ENCODE measurements around the gene SHC1.
"Not testable (repeated sequence)": the region's sequence is repeated elsewhere in the genome, so short reads cannot be mapped to it uniquely, and the experiment has no call there.

The SHC1 gene

DNA sequence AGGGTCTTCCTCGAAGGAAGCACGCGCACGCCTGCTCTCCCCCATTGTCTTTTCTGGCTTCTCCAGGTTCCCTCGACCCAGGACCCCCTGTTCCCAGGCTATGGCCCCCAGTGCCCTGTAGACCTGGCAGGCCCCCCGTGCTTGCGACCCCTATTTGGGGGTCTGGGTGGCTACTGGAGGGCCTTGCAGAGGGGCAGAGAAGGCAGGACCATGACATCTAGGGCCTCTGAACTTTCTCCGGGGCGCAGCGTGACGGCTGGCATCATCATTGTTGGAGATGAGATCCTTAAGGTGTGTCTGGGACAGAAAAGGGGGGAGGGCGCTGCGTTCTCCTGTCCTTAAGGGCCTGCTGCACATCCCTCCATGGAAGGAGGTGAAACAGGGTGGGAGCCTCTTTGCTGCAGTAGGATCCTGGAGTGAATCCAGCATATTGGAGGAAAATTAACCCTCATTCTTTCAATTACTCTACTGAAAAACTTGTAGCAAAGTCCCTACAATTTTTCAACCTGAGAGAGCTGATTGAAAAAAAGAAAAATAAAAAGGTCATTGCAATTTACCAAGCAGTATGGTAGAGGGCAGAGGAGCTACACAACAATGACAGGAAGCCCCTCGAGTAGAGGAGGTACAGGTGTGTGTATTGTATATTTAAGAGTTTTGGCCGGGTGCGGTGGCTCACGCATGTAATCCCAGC is 13.4 kb upstream of the SHC1 start:
- TF ChIP-seq, protein P1, sequence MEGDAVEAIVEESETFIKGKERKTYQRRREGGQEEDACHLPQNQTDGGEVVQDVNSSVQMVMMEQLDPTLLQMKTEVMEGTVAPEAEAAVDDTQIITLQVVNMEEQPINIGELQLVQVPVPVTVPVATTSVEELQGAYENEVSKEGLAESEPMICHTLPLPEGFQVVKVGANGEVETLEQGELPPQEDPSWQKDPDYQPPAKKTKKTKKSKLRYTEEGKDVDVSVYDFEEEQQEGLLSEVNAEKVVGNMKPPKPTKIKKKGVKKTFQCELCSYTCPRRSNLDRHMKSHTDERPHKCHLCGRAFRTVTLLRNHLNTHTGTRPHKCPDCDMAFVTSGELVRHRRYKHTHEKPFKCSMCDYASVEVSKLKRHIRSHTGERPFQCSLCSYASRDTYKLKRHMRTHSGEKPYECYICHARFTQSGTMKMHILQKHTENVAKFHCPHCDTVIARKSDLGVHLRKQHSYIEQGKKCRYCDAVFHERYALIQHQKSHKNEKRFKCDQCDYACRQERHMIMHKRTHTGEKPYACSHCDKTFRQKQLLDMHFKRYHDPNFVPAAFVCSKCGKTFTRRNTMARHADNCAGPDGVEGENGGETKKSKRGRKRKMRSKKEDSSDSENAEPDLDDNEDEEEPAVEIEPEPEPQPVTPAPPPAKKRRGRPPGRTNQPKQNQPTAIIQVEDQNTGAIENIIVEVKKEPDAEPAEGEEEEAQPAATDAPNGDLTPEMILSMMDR (conservative IDR thresholded peaks at IDR 0.05; ENCODE audit: low read depth, low read length) = no peak
- DNase-seq (ENCODE audit: low read depth) = no peak
- peak overlapping the region; percentile 82 for H3K4me3 ChIP-seq (ENCODE audit: low read length)

DNA sequence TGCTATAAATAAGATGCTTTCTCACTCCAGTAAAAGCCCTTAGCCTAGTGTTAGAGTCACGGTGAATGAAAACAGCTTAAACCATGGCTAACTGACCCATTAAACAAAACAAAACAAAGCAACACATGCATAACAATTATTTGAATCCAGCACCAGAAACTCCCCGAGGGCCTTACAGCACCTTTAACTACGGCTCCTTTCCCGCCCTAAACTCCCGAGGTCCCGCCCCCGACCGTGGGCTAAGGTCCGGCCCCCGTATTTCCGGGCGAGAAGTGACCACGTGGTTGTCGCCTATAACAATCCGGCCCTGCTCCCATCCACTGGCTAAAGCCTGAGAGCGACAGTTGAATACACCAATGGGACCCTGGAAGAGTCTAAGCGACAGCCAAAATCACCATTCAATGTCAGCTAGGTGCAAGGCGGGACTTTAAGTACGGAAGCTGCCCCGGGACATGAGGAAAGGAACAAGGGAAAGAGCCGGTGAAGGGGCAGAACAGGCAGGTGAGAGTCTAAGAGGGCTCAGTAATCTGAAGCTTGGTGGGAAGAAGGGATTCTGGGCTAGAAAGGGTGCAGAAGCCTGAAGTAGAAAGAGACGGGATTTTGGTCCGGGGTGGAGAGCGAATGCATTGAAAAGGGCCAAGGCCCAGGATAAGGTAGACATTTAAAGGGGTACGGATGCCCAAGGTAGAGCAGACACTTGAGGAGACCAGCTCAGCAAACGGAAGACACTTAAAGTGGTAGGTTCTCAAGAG is 12.5 kb upstream of the SHC1 start, which contains the start of gene FLAD1:
FLAD1 (plus strand) TSS at position 448 of the 752 bp plus-strand sequence. CDS start 351 bp downstream, outside the sequence.
- DNase-seq (ENCODE audit: low read depth) = peak; percentile 100

DNA sequence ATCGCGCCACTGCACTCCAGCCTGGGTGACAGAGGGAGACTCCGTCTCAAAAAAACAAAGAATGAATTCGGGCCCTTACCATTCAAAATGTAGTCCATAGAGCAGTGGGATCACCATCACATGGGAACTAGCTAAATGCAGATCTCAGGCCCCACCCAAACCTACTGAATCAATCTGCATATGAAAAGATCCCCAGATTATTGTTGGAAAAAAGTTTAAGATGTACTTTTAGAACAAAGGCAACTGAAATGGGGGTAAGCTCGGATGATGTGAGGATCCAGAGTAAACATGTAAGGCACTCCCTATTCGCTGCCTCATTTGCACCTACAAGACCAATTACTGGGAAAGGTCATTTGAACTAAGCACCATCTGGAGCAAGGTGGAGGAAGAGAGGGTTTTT is 11.8 kb upstream of the SHC1 start:
- DNase-seq (ENCODE audit: low read depth) = no peak
- peak overlapping the region; percentile 82 for H3K4me3 ChIP-seq (ENCODE audit: low read length)
- TF ChIP-seq, protein P1 (conservative IDR thresholded peaks at IDR 0.05; ENCODE audit: low read depth, low read length) = no peak

More for the DNA sequence above, 12.5 kb upstream of the SHC1 start, which contains the start of gene FLAD1:
- TF ChIP-seq, protein P1 (conservative IDR thresholded peaks at IDR 0.05; ENCODE audit: low read depth, low read length) = no peak
- peak within 1 kb of the TSS; percentile 82 for H3K4me3 ChIP-seq (ENCODE audit: low read length)

DNA sequence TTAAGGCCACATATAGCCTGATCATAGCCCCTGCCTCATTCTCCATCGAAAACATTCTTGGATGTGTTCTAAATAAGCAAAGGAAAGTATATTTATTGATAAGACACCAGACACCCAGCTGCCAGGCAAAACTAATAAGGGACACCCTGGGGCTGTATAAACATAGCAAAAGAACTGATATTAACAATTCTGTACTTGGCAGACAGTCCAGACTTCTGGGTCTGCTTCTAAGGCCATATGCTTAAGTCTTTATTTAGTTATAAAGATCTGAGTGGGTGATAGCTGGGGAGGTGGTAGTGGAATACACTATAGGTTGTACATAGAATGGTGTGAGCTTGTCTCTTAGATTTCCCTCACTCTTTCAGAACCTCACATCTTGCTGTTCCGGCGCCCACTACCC is 7.8 kb upstream of the SHC1 start:
- no peak overlapping the region for H3K4me3 ChIP-seq (ENCODE audit: low read length)
- TF ChIP-seq, protein P1 (conservative IDR thresholded peaks at IDR 0.05; ENCODE audit: low read depth, low read length) = no peak
- DNase-seq (ENCODE audit: low read depth) = no peak

DNA sequence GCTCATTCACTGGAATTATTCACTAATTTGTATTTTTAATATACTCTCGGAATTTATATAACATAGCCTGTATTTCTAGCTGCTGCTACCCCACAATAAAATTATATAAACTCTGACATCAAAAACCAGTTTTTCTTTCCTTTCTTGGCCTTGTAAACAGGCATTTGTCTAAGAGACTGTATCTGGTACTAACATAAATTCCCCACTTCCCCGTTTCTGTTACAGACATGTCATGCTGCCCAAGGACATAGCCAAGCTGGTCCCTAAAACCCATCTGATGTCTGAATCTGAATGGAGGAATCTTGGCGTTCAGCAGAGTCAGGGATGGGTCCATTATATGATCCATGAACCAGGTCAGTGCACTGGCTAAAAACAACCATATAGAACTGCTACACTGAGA is 7.2 kb upstream of the SHC1 start:
- H3K4me3 ChIP-seq (ENCODE audit: low read length); DNase-seq (ENCODE audit: low read depth): not testable (repeated sequence)

DNA sequence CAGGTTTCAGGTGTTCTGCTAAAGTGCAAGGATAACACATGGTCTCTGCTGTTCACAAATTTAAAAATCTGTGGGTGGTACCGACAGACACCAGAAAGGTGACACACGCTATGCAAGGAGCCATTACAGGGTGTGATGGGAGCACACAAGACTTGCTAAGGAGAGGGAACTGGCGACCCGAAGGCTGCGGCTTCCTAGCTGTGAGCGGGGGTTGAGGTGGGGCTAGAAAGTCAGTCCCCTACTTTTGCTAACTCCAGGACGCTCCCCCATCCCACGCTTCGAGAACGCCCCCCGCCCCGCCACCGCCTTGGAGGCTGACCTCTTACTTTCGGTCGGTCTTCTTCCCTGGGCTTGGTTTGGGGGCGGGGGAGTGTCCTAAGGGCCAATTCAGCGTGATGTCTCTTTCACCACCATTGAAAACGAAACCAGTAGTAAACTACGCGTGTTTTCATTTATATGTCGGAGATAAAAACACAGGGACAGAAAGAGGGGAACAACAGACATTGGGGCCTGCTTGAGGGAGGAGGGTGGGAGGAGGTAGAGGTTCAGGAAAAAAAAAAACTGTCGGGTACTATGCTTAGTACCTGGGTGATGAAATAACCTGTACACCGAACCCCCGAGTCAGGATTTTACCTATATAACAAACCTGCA is 5.0 kb upstream of the SHC1 start:
- H3K4me3 ChIP-seq (ENCODE audit: low read length) = peak overlapping the region; percentile 85
- no peak for DNase-seq (ENCODE audit: low read depth)
- TF ChIP-seq, protein P1 (conservative IDR thresholded peaks at IDR 0.05; ENCODE audit: low read depth, low read length) = no peak

DNA sequence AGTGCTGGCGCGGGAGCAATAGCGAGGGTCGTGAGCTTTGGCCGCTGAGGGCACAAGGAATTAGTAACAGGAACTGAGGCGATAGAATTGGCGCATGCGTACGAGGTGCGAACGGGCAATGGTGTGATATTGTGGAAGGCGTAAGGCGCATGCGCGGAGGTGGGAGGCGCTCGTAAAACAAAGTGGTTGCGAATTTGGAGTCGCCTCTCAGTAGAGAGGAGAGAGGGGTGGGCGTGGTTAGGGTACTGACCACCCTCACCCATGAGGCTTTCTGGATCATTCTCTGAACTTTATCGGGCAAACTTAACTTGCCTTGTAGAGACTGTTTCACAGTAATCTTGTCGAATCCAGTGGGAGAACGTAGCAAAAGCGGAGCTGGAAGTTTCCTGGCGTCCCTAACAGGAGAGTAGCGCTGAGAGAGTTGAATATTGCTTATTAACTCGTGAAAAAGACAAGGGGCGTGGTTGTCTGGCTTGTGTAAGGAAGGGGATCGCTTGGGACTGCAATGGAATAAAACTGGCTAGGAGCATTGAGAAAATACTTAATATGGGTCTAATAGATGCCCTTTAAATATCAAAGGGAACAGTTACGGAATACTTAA is 4.4 kb upstream of the SHC1 start:
- DNase-seq (ENCODE audit: low read depth) = peak; percentile 75
- TF ChIP-seq, protein P1 (conservative IDR thresholded peaks at IDR 0.05; ENCODE audit: low read depth, low read length) = no peak
- peak overlapping the region; percentile 85 for H3K4me3 ChIP-seq (ENCODE audit: low read length)
